Sigmoid colon (tissue), 4 donors: ENCODE results near the gene ICAM4.

ENCODE experiments used
- EP300 ChIP-seq, 4 donors: sonication (generic); formaldehyde crosslinking; IDR thresholded peaks; one replicate each; pipeline ENCODE4 v1.6.1; 2017; ENCODE audit warnings: antibody characterized with exemption in 4 of 4
- POLR2A ChIP-seq, 2 donors: fragments of 450-650 bp; IDR thresholded peaks; one replicate each; pipeline ENCODE4 v1.6.1; 2016; ENCODE audit warnings: antibody characterized with exemption in 2 of 2, mild to moderate bottlenecking in 2 of 2, moderate library complexity in 2 of 2
- POLR2AphosphoS5 ChIP-seq, 4 donors: sonication (generic); formaldehyde crosslinking; IDR thresholded peaks; one replicate each; pipeline ENCODE4 v1.6.1; 2017; ENCODE audit warnings: antibody characterized with exemption in 4 of 4
- TF ChIP-seq, protein P1 (sequence below), 4 experiments: fragments of 450-650 bp in 3 of 4; fragments of 200-600 bp in 1 of 4; IDR thresholded peaks; one replicate each; pipeline ENCODE4 v1.5.1; 2016 to 2019; ENCODE audit warnings: antibody characterized with exemption in 4 of 4, mild to moderate bottlenecking in 3 of 4, moderate library complexity in 2 of 4

DNA sequence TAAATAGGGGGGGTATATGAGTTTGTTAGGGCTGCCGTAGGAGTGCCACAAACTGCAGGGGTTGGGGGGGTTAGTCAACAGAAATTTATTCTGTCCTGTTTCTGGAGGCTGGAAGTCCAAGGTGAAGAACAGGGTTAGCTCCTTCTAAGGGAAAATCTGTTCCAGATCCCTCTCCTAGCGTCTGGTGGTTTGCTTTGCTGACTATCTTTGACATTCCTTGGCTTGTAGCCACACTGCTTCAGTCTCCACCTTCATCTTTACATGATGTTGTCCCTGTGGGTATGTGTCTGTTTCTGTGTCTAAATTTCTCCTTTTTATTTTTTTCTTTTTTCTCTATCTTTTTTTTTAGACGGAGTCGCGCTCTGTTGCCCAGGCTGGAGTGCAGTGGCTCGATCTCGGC lies 24.0 kb upstream of the ICAM4 start:
- TF ChIP-seq POLR2A (IDR thresholded peaks at IDR 0.05) (no peak), POLR2AphosphoS5 (IDR thresholded peaks at IDR 0.05) (no peak), EP300 (IDR thresholded peaks at IDR 0.05) (no peak)
- TF ChIP-seq, protein P1, sequence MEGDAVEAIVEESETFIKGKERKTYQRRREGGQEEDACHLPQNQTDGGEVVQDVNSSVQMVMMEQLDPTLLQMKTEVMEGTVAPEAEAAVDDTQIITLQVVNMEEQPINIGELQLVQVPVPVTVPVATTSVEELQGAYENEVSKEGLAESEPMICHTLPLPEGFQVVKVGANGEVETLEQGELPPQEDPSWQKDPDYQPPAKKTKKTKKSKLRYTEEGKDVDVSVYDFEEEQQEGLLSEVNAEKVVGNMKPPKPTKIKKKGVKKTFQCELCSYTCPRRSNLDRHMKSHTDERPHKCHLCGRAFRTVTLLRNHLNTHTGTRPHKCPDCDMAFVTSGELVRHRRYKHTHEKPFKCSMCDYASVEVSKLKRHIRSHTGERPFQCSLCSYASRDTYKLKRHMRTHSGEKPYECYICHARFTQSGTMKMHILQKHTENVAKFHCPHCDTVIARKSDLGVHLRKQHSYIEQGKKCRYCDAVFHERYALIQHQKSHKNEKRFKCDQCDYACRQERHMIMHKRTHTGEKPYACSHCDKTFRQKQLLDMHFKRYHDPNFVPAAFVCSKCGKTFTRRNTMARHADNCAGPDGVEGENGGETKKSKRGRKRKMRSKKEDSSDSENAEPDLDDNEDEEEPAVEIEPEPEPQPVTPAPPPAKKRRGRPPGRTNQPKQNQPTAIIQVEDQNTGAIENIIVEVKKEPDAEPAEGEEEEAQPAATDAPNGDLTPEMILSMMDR (IDR thresholded peaks at IDR 0.05), result no peak
